BLaER1 treated with 17β-estradiol and CSF1 and Interleukin-3, amounts not matched to agents 10 nM and 100 nM (cell line): ENCODE measurements around the gene ATG4B.

Source experiments
- H3K27ac ChIP-seq, 11 experiments: shearing (Covaris generic); formaldehyde crosslinking; 2 replicates each; pipeline ENCODE4 v1.8.1; 2022
- H3K27me3 ChIP-seq, 11 experiments: shearing (Covaris generic); formaldehyde crosslinking; 2 replicates each; pipeline ENCODE4 v1.8.1; 2022
- H3K36me3 ChIP-seq, 11 experiments: shearing (Covaris generic); formaldehyde crosslinking; 2 replicates each; pipeline ENCODE4 v1.8.1; 2022
- H3K4me1 ChIP-seq, 10 experiments: shearing (Covaris generic); formaldehyde crosslinking; 2 replicates each; pipeline ENCODE4 v1.8.1; 2022
- H3K4me2 ChIP-seq, 11 experiments: shearing (Covaris generic); formaldehyde crosslinking; 2 replicates each; pipeline ENCODE4 v1.8.1; 2022
- H3K4me3 ChIP-seq, 10 experiments: shearing (Covaris generic); formaldehyde crosslinking; 2 replicates each; pipeline ENCODE4 v1.8.1; 2022
- H3K9ac ChIP-seq, 11 experiments: shearing (Covaris generic); formaldehyde crosslinking; 2 replicates each; pipeline ENCODE4 v1.8.1; 2022
- H3K9me3 ChIP-seq, 11 experiments: shearing (Covaris generic); formaldehyde crosslinking; replicated peaks in 1 of 11; 2 replicates each; pipeline ENCODE4 v1.8.1; 2022
- H4K20me1 ChIP-seq, 11 experiments: shearing (Covaris generic); formaldehyde crosslinking; 2 replicates each; pipeline ENCODE4 v1.8.1; 2022
- Cebpa-rat ChIP-seq, 11 experiments: shearing (Covaris generic); IDR thresholded peaks; 2 replicates each; pipeline ENCODE4 v1.8.1; 2022

The ATG4B gene

DNA sequence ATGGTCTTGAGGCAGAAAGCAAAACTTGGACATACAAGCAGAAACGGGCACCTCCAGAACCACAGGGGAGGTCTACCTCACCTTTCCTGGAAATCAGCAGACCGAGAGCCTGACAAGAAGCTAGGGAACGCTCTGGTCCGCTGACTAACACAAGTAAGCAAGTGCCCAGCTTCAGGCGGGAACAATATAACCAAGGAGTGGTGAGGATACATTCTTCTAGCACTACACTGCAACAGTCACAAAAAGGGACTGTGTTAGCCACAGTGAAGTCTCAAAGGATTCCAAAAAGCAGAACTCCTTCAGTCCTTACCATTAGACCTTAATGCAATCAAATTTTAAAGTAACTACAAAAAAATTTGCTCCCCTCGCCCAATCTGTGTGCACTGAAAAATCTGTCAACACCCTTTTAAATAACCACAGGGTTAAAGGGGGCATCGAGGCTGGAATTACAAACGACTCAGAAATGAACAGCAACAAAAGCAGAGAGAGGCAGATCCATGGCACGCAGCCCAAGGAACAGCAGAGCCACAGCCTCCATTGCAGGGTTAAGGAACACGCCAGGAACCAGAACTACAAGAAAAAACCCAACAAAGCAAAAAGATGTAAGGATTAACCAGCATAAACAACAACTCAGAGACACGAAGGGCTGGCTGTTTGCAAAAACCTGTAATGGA lies 7.6 kb upstream of the ATG4B start:
- H3K4me3 ChIP-seq = no peak overlapping the region; a peak in 1 of 20 replicates
- H3K27ac ChIP-seq = peak overlapping the region in 9 of 11 experiments; percentile 12 to 62 (median 45); a peak in 18 of 22 replicates
- H3K4me1 ChIP-seq = peaks cover 25 to 48% (median 33%) of the 10 kb centered on the region in 10 experiments
- H3K36me3 ChIP-seq = peaks cover 56 to 87% (median 81%) of the 10 kb centered on the region in 11 experiments
- peaks cover 21 to 100% (median 60%) of the 10 kb centered on the region in 11 experiments; a peak in 20 of 22 replicates for H4K20me1 ChIP-seq
- no peaks in the 10 kb centered on the region for H3K9me3 ChIP-seq
- peak overlapping the region; percentile 60 to 72 (median 69) for H3K4me2 ChIP-seq
- no peaks in the 10 kb centered on the region for H3K27me3 ChIP-seq
- H3K9ac ChIP-seq = peak overlapping the region; percentile 12 to 65 (median 52); a peak in 19 of 22 replicates
- no peak for TF ChIP-seq Cebpa-rat (IDR thresholded peaks at IDR 0.05)

DNA sequence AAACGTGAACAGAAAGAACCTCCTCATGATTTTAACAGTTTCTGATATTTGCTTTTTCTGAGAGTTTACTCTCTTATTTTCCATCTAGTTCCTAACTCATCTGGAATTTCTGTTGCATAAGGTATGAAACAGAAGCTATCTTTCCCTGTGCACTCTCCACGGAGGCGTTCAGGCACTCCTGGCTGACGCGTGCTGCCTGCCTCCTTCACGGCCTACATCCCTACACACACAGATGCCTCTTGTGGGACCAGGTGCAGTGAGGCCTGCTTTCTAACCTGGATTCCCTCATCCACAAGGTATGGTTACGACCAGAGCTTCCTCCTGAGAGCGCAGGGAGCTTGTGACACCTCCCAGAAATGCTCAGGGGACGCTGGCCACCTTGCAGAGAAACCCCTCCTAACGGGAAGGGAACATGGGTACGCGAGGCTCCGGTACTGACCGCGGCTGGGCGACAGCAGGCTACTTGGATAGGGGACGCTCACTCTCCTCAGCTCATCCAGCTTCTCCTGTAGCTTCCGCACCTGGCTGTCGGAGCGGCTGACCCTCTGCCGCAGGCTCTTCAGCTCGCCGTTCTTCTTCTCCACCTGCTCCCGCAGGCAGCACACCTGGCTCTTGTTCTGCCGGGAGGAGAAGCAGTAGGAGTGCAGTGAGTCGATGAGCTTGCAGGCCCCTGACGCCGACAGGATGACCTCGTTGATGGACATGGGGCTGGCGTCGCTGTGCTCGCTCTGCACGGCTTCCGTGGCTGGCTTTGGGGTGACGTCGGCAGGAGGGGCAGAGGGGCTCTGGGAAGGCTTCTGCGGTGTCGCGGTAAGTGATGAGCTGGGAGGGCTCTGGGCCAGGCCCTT lies 4.8 kb upstream of the ATG4B start:
- Histone ChIP-seq H3K4me2 (no peak overlapping the region), H3K4me3 (no peak overlapping the region), H4K20me1 (peaks cover 27 to 89% (median 54%) of the 10 kb centered on the region in 11 experiments; a peak in 19 of 22 replicates), H3K4me1 (peaks cover 36 to 53% (median 42%) of the 10 kb centered on the region in 10 experiments), H3K9me3 (no peaks in the 10 kb centered on the region), H3K27ac (no peak overlapping the region), H3K27me3 (no peaks in the 10 kb centered on the region), H3K36me3 (peaks cover 48 to 64% (median 60%) of the 10 kb centered on the region in 11 experiments), H3K9ac (no peak overlapping the region; a peak in 1 of 22 replicates)
- no peak for TF ChIP-seq Cebpa-rat (IDR thresholded peaks at IDR 0.05)

DNA sequence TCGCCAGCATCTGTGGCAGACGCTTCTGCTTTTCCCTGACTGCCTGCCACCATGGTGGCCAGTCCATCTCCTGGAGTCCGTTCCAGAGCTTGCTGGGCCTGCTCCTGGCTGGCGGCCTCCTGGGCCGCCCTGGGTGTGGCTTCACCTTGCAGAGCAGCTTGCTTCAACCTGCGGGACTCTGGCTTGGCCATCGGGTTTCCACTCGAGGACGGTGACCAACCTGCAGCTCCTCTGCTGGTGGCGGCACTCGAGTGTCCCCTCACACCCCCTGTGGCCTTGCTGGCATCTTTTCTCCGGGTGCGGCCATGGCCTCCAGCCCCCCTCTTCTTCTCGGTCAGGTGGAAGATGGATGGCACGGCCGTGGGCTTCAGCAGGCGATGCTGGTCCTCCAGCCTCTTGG lies 3.9 kb upstream of the ATG4B start:
- no peak for TF ChIP-seq Cebpa-rat (IDR thresholded peaks at IDR 0.05)
- no peak overlapping the region for H3K27ac ChIP-seq
- H3K27me3 ChIP-seq = no peaks in the 10 kb centered on the region
- no peak overlapping the region for H3K9ac ChIP-seq
- peaks cover 39 to 55% (median 52%) of the 10 kb centered on the region in 11 experiments for H3K36me3 ChIP-seq
- H3K4me3 ChIP-seq = no peak overlapping the region
- H4K20me1 ChIP-seq = peaks cover 24 to 89% (median 54%) of the 10 kb centered on the region in 11 experiments; a peak in 20 of 22 replicates
- no peaks in the 10 kb centered on the region; a peak in 1 of 22 replicates for H3K9me3 ChIP-seq
- H3K4me1 ChIP-seq = peaks cover 40 to 56% (median 44%) of the 10 kb centered on the region in 10 experiments
- H3K4me2 ChIP-seq = no peak overlapping the region

DNA sequence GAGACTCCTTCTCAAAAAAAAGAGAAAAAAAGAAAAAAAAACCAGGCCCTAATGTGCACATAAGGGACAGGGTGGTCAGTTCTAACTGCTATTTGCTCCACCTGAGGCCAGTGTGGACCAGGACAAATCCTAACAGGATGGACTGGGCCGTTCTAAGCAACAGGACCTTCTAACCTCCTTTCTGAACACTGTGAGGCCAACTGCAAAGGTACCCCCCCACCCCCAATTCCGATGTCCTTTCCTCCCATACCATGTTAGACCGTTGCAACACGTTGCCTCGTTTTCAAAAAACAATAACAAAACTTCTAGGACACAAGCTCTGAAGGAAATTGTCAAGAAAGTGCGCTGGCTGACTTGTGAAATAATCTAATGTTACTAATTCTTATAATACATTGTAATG lies 1.7 kb upstream of the ATG4B start:
- Histone ChIP-seq H3K36me3 (peaks cover 49 to 66% (median 64%) of the 10 kb centered on the region in 11 experiments), H3K4me1 (peaks cover 32 to 60% (median 37%) of the 10 kb centered on the region in 10 experiments), H3K4me2 (peak overlapping the region; percentile 84 to 99 (median 91)), H4K20me1 (peaks cover 43 to 89% (median 62%) of the 10 kb centered on the region in 11 experiments; a peak in 20 of 22 replicates), H3K4me3 (peak overlapping the region; percentile 70 to 97 (median 88)), H3K27me3 (no peaks in the 10 kb centered on the region), H3K9ac (peak overlapping the region; percentile 96 to 100 (median 99)), H3K27ac (peak overlapping the region; percentile 97 to 100 (median 99); a peak in 21 of 22 replicates), H3K9me3 (peaks cover 8 to 19% (median 14%) of the 10 kb centered on the region in 11 experiments; a peak in 21 of 22 replicates)
- no peak for TF ChIP-seq Cebpa-rat (IDR thresholded peaks at IDR 0.05)

DNA sequence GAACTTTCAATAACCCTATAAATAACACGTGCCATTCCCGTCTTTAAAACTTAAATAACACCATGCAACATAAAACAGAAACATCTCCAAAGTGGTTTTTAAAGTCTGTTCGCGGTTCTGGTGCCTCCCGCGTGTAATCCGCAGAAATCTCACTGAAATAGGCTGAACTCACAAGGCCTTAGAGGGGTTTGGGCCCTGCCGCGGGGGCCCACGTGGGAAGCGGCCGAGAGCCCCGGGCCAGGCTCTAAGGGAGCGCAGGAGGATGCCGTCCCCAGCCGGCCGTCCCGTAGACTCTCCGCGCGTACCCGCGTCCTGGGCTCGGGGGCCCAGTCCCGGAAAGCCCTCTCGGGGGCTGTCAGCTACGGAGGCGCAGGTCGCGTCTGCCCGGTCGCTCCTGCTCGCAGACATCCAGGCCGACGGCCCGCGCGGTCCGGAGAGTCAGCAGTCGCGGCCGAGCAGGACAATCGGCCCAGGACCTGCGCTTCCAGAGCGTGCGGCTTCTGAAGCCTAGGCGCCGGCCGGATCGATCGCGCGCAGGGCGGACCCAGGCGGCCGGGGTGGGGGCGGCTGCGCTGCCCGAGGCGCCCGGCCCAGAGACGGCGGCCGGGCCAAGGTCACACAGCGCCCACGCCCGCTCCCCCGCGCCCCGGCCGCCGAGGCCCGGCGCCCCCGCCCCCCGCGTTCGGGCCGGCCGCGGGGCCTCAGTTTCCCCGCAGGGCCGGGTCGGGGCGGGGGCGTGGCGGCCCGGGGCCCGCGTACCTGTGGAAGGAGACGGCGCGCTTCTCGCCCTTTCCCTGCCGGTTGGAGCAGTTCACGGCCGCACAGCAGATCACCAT lies 1.1 kb upstream of the ATG4B start:
- H3K4me3 ChIP-seq = peak overlapping the region; percentile 70 to 97 (median 88)
- H3K27ac ChIP-seq = peak overlapping the region; percentile 97 to 100 (median 99)
- peaks cover 8 to 19% (median 14%) of the 10 kb centered on the region in 11 experiments; a peak in 21 of 22 replicates for H3K9me3 ChIP-seq
- peaks cover 46 to 89% (median 67%) of the 10 kb centered on the region in 11 experiments; a peak in 21 of 22 replicates for H4K20me1 ChIP-seq
- no peak for TF ChIP-seq Cebpa-rat (IDR thresholded peaks at IDR 0.05)
- peaks cover 33 to 60% (median 37%) of the 10 kb centered on the region in 10 experiments for H3K4me1 ChIP-seq
- H3K9ac ChIP-seq = peak overlapping the region; percentile 96 to 100 (median 99)
- peaks cover 44 to 62% (median 60%) of the 10 kb centered on the region in 11 experiments for H3K36me3 ChIP-seq
- H3K27me3 ChIP-seq = no peaks in the 10 kb centered on the region
- peak overlapping the region; percentile 84 to 99 (median 91) for H3K4me2 ChIP-seq

DNA sequence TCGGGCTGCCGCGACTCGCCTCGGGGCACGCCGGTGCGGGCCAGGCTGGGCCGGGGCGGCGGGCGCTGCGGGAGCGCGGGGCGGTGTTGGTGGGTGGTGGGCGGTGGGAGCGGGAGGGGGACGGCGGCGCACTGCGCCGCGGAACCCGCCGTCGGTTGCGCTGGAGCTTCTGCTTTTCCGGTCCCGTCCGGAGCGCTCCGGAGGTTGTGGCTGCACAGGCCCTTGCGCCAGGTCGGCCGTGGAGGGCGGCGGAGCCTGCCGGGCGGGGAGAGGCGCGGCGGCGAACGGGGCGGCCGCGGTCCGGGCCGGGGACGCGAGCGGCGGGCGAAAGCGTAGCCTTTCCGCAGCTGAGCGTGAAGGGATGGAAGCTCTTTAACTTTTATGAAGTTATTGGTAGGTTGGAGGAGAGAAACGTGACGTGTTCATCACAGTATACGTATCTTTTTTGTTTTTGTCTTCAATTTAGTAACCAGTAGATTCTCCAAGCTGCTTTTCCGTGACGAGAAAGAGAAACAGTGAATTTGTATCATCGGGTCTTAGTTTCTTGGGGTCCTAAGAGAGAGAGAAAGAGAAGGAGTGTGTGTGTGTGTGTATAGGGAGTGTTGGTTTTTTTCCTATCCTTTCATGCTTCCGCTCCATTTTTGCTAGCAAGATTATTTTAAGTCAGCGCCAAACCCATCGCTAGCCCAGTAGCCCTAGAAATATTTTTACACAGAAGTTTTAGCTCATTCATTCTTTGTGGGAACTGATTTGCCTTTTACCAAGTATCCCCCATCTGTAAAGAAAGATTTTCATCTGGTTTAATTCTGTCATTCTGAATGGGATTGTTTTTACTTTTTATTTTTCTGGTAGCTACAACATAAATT lies 535 bp downstream of the ATG4B start:
- Histone ChIP-seq H3K27ac (peak overlapping the region; percentile 97 to 100 (median 99); a peak in 21 of 22 replicates), H3K36me3 (peaks cover 30 to 51% (median 48%) of the 10 kb centered on the region in 11 experiments), H3K4me2 (peak overlapping the region; percentile 73 to 94 (median 85))

DNA sequence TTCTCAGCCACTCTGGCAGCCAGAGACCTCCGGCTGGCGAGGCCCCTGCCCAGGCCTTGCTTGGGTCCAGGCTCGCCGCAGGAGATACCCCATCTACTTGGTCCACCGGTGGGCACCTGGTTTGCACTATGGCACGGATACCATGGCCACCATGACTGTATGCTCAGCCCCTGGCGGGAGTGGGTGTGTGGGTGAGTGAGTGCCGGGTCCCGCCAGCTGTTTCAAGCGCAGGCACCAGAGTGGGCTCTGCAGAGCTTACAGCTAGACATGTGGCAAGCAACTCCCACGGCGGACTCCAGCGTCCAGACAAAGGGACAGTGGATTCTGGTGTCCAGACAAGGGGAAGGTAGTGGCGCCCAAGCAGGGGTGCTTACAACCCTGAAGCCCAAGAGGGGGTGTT lies 1.4 kb downstream of the ATG4B start:
- Histone ChIP-seq H3K27ac (peak overlapping the region in 5 of 11 experiments; percentile 8 to 100 (median 98); a peak in 4 of 22 replicates), H3K4me2 (peak overlapping the region; percentile 73 to 94 (median 85)), H3K9ac (peak overlapping the region; percentile 96 to 100 (median 99); a peak in 20 of 22 replicates), H3K27me3 (no peaks in the 10 kb centered on the region), H3K36me3 (peaks cover 27 to 50% (median 46%) of the 10 kb centered on the region in 11 experiments), H3K9me3 (peaks cover 8 to 19% (median 14%) of the 10 kb centered on the region in 11 experiments; a peak in 21 of 22 replicates), H3K4me3 (peak overlapping the region; percentile 70 to 97 (median 88)), H4K20me1 (peaks cover 55 to 89% (median 76%) of the 10 kb centered on the region in 11 experiments; a peak in 21 of 22 replicates), H3K4me1 (peaks cover 38 to 57% (median 43%) of the 10 kb centered on the region in 10 experiments)
- TF ChIP-seq Cebpa-rat (IDR thresholded peaks at IDR 0.05) = no peak

More for the DNA sequence above, 535 bp downstream of the ATG4B start:
- TF ChIP-seq Cebpa-rat (IDR thresholded peaks at IDR 0.05) = no peak
- peaks cover 38 to 66% (median 43%) of the 10 kb centered on the region in 10 experiments for H3K4me1 ChIP-seq
- H3K9me3 ChIP-seq = peaks cover 8 to 19% (median 14%) of the 10 kb centered on the region in 11 experiments; a peak in 21 of 22 replicates
- peaks cover 55 to 89% (median 74%) of the 10 kb centered on the region in 11 experiments; a peak in 21 of 22 replicates for H4K20me1 ChIP-seq
- H3K27me3 ChIP-seq = no peaks in the 10 kb centered on the region
- H3K4me3 ChIP-seq = peak overlapping the region; percentile 70 to 97 (median 88)
- peak overlapping the region; percentile 96 to 100 (median 99) for H3K9ac ChIP-seq
